Heart left ventricle (tissue), 16 donors: ENCODE results near the gene QKI. TPM values are rescaled to one million over a fixed set of nuclear protein-coding genes. Genes with fewer than 3 reads are reported as not detected.

Experiments used
- ATAC-seq, 4 donors: fragments of 200-7000 bp; cut with Tn5 transposase; one replicate each; pipeline ENCODE4 v1.9.1; 2020 to 2022; ENCODE audit warnings: moderate library complexity in 4 of 4, mild to moderate bottlenecking in 3 of 4, moderate number of reproducible peaks in 1 of 4
- DNase-seq, 5 donors: peaks; one replicate each; pipeline ENCODE4 v3.0.0-alpha.2; 2020
- H3K27ac ChIP-seq, 12 donors: fragments of 200-600 bp; sonication (generic) in 4 of 12; one replicate each; pipeline versions ENCODE4 v1.5.0 to v1.8.0; 2016 to 2022; ENCODE audit warnings: mild to moderate bottlenecking in 2 of 12
- H3K27me3 ChIP-seq, 9 donors: fragments of 200-600 bp; sonication (generic) in 2 of 9; one replicate each; pipeline versions ENCODE4 v1.5.1 to v1.8.0; 2016 to 2022; ENCODE audit warnings: mild to moderate bottlenecking in 3 of 9
- H3K36me3 ChIP-seq, 9 donors: fragments of 200-600 bp; sonication (generic) in 2 of 9; one replicate each; pipeline versions ENCODE4 v1.5.0 to v1.8.0; 2018 to 2022; ENCODE audit warnings: mild to moderate bottlenecking in 2 of 9
- H3K4me1 ChIP-seq, 12 donors: fragments of 200-600 bp; sonication (generic) in 4 of 12; one replicate each; pipeline versions ENCODE4 v1.5.0 to v1.8.0; 2016 to 2022; ENCODE audit warnings: mild to moderate bottlenecking in 3 of 12
- H3K4me3 ChIP-seq, 12 donors: fragments of 200-600 bp; sonication (generic) in 4 of 12; one replicate each; pipeline versions ENCODE4 v1.5.0 to v1.8.0; 2017 to 2022; ENCODE audit warnings: mild to moderate bottlenecking in 9 of 12, moderate library complexity in 4 of 12
- H3K9me3 ChIP-seq, 12 donors: fragments of 200-600 bp; sonication (generic) in 4 of 12; one replicate each; pipeline versions ENCODE4 v1.5.0 to v1.8.0; 2016 to 2022; ENCODE audit warnings: mild to moderate bottlenecking in 1 of 12
- CTCF ChIP-seq, 12 donors: fragments of 200-600 bp; sonication (generic) in 4 of 12; IDR thresholded peaks; one replicate each; pipeline versions ENCODE4 v1.5.0 to v1.8.0; 2018 to 2022; ENCODE audit warnings: antibody characterized with exemption in 12 of 12, mild to moderate bottlenecking in 5 of 12
- POLR2A ChIP-seq, 2 donors: fragments of 450-650 bp; IDR thresholded peaks; one replicate each; pipeline ENCODE4 v1.6.1; 2017; ENCODE audit warnings: antibody characterized with exemption in 2 of 2, mild to moderate bottlenecking in 2 of 2, moderate library complexity in 2 of 2
- WGBS, 4 donors: extraction: QIAGEN DNeasy Blood & Tissue Kit in 2 of 4; methylation state at CpG; one replicate each; pipeline versions ENCODE4 v1.1.5 to v1.1.7; 2013 to 2018; 5-methylcytosine and 5-hydroxymethylcytosine counted together
- intact Hi-C, 10 donors: fragments of 100-400 bp; cut with DNase I; formaldehyde crosslinking; loops; one replicate each; pipeline versions ENCODE4 v1.11.1 to v1.14.2; 2022
- polyA plus RNA-seq, 2 donors: library from polyadenylated mRNA; stranded (reverse); fragments of 200-250 nt; gene quantifications; one replicate each; pipeline ENCODE4 v1.2.3, GENCODE V29; 2013
- total RNA-seq, 9 donors: library from RNA; depleted of rRNA in 2 of 9; stranded (reverse); fragments of >200 nt in 2 of 9; fragmentation: NEBNext Ultra II Directional in 3 of 9; extraction: Animal tissue kit (Norgen Biotek cat#: 25700) in 3 of 9; gene quantifications; one replicate each; pipeline versions ENCODE4 v1.1.0 to v1.2.4, GENCODE V29; 2016 to 2023
- donor health status: ischemic (EF 13 %, LVEDD 7.1; RV severe dilation, severe dysfunction).
- donor health status: healthy with polysubstance abuse.
- donor health status: DM: no; HTN: yes; CAD: no.
- donor health status: DM: no; HTN: no; CAD: no.
- donor health status: ischemic (EF 25% LVEDD 6.9; RV normal size, moderate dysfunction).
- donor health status: ischemic (EF 25% LVEDD 5.7; RV mildly dilated, moderate dysfunction).
- donor health status: healthy.
- donor health status: DM: yes; HTN: yes; CAD: no.
- donor health status: ischemic (EF 35%, LVEDD 5.7; RV mildly dilated, moderate dysfunction).
- donor health status: nonischemic (EF 11% LVEDD 7.7; RV severe dilation, severe dysfunction).
- donor health status: DM: yes; HTN: yes; CAD: no.
- donor health status: PGD.
- donor health status: ischemic (EF 29% LVEDD 5.4; RV normal size, mild dysfunction).
- donor health status: nonischemic (EF 23%, LVEDD 6.1; RV moderate dilation, normal function).

QKI gene
- total and polyA plus RNA-seq, 11 donors = 80.2 to 607 (median 474) TPM

GRCh38 chr6:163612200-163612599, 197.7 kb downstream of the QKI start:
- ATAC-seq (no peak), DNase-seq (no peak)
- Histone ChIP-seq H3K4me3 (no peak overlapping the region), H3K36me3 (no peaks in the 10 kb centered on the region), H3K27me3 (no peaks in the 10 kb centered on the region), H3K9me3 (no peaks in the 10 kb centered on the region), H3K27ac (no peak overlapping the region), H3K4me1 (peaks cover 0 to 3% (median 0%) of the 10 kb centered on the region in 12 donors)
- 71 to 79% (median 75%) methylated on average over 8 of the region's 8 CpGs for WGBS, 4 donors
- intact Hi-C loops = loop anchor here in 1 of 10 donors (10.0 kb wide), 1 partner anchor 93 kb away; no protein-coding TSS in a partner anchor
- TF ChIP-seq CTCF (IDR thresholded peaks at IDR 0.05) (no peak), POLR2A (IDR thresholded peaks at IDR 0.05) (no peak)

- 80 to 81% (median 81%) methylated on average over 8 of the region's 8 CpGs for WGBS, 4 donors
Measured at GRCh38 chr6:163613025-163613424, 198.5 kb downstream of the QKI start.

GRCh38 chr6:163613668-163614067, 199.2 kb downstream of the QKI start:
- H3K4me1 ChIP-seq = peaks cover 0 to 3% (median 0%) of the 10 kb centered on the region in 12 donors
- H3K27me3 ChIP-seq = no peaks in the 10 kb centered on the region
- TF ChIP-seq CTCF (IDR thresholded peaks at IDR 0.05) (no peak), POLR2A (IDR thresholded peaks at IDR 0.05) (no peak)
- ATAC-seq (no peak), DNase-seq (no peak)
- no peak overlapping the region for H3K27ac ChIP-seq
- intact Hi-C loops = loop anchor here in 1 of 10 donors (10.0 kb wide), 1 partner anchor 91 kb away; no protein-coding TSS in a partner anchor
- no peak overlapping the region for H3K4me3 ChIP-seq
- WGBS, 4 donors = 90 to 98% (median 97%) methylated on average over 3 of the region's 3 CpGs
- H3K36me3 ChIP-seq = no peaks in the 10 kb centered on the region
- no peaks in the 10 kb centered on the region for H3K9me3 ChIP-seq

More at GRCh38 chr6:163613025-163613424, 198.5 kb downstream of the QKI start:
- Histone ChIP-seq H3K4me1 (peaks cover 0 to 3% (median 0%) of the 10 kb centered on the region in 12 donors), H3K36me3 (no peaks in the 10 kb centered on the region), H3K27me3 (no peaks in the 10 kb centered on the region), H3K4me3 (no peak overlapping the region), H3K9me3 (no peaks in the 10 kb centered on the region), H3K27ac (no peak overlapping the region)
- no peak for TF ChIP-seq POLR2A (IDR thresholded peaks at IDR 0.05)
- no peak for TF ChIP-seq CTCF (IDR thresholded peaks at IDR 0.05)
- intact Hi-C loops = loop anchor here in 1 of 10 donors (10.0 kb wide), 1 partner anchor 92 kb away; no protein-coding TSS in a partner anchor
- ATAC-seq (no peak), DNase-seq (no peak)

GRCh38 chr6:163616452-163616851, 201.9 kb downstream of the QKI start:
- no peak for TF ChIP-seq POLR2A (IDR thresholded peaks at IDR 0.05)
- no peak for TF ChIP-seq CTCF (IDR thresholded peaks at IDR 0.05)
- H3K36me3 ChIP-seq = no peaks in the 10 kb centered on the region
- H3K4me1 ChIP-seq = no peaks in the 10 kb centered on the region
- intact Hi-C loops = loop anchor here in 1 of 10 donors (10.0 kb wide), 1 partner anchor 88 kb away; no protein-coding TSS in a partner anchor
- H3K9me3 ChIP-seq = no peaks in the 10 kb centered on the region
- H3K27ac ChIP-seq = no peak overlapping the region
- no peak overlapping the region for H3K4me3 ChIP-seq
- no peak for ATAC-seq
- 88 to 97% (median 94%) methylated on average over 4 of the region's 4 CpGs for WGBS, 4 donors
- no peaks in the 10 kb centered on the region for H3K27me3 ChIP-seq
- DNase-seq = no peak
